ENCODE data around the gene MFSD11. TPM values are rescaled to one million over a fixed set of nuclear protein-coding genes. Genes with fewer than 3 reads are reported as not detected.
"Not testable (repeated sequence)": the region's sequence is repeated elsewhere in the genome, so short reads cannot be mapped to it uniquely, and the experiment has no call there.

Gene MFSD11
- total RNA-seq, 2 experiments from 2014 or later: 28.5 to 29.1 TPM

DNA sequence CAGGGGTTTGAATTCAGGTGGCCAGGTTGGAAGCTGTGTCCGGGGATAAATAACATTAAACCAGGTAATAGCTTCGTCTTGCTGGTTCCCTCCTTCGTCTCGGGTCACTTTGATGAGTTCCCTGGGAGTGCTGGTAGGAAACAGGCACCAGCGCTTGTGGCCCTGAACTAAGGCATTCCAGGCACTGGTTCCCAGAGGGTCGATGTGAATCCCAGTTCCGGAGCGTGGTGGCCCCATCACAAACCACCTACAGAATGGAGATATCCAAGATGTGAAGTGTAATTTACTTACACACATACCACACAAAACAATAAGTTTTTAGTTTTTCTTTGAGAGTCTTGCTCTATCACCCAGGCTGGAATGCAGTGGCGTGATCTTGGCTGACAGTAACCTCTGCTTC is 14.1 kb upstream of the MFSD11 start:
- Mint-ChIP-seq H3K4me1 (peaks cover 35% of the 10 kb centered on the region), H3K9me3 (no peaks in the 10 kb centered on the region), H3K4me3 (peak overlapping the region; percentile 99), H3K36me3 (peaks cover 46% of the 10 kb centered on the region), H3K27me3 (no peaks in the 10 kb centered on the region), H3K27ac (no peak overlapping the region)
- POLR2A ChIA-PET: interaction anchor here (4.9 kb wide), 1 partner anchor 13 kb away, joined by 100 read pairs; the partner anchor contains the start of genes MFSD11 and SRSF2
- DNase-seq (no peak), ATAC-seq (ENCODE audit: low read depth) (no peak)

DNA sequence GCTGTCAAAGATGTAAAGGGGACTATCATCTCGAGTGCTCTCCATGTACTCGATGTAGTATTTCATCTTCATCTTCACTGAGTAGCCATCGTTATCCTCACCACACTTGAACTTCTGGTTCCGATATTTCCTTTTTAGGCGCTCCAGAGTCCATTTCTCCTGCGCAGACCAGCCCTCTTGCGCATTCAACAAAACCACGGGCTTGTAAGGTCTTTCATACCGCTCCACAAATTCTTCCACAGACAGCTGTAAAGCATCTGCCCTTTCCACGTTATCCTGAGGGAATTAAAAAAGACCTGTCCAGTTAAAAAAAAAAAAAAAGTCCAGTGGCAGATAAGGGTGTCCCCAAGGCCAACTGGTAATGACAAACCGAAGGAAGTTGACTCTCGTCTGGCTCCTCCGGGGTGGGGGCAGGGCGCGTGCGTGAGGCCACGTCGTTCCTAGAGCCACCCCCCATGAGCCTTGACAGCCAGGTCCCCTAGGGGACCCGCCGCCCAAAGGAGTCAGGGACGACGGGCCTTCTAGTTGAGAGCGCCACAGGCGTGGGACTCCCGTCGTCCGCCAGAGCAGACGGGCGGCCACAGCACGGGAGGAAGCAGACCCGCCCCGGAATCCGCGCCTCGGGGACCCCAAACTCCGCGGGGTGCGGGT is 12.2 kb upstream of the MFSD11 start:
- ATAC-seq (ENCODE audit: low read depth): peak; percentile 25
- H3K4me3 Mint-ChIP-seq: peak overlapping the region; percentile 99

DNA sequence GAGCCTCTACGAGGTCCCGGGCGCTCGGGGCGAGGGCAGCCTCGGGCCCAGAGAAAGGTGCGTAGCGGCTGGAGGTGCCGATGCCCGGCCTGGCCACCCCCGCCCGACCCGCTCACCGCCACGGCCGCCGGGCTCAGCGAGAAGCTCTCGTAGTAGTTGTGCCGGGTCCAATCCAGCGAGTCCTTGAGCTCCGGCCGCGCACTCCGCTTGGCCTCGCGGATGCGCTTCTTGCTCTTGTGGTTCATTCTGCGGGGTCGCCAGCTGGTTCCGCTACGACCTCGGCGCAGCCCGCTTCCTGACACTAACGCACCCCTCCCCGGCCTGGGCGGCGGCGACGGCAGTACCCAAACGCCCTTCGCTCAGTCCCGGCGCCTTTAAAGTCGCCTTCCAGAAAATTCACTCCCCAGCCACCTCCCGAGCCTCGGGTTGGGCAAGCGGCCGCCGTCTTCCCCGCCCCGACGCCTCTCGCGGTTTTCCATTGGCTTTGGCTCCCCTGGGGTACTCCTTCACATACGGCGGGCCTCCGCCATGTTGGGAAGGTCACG is 11.6 kb upstream of the MFSD11 start, which contains the start of gene JMJD6:
Gene JMJD6 (minus strand): TSS at position 376 of the 545 bp plus-strand sequence. CDS start 131 bp downstream, at position 245.
- DNase-seq (no peak), ATAC-seq (ENCODE audit: low read depth) (peak; percentile 83)
- Mint-ChIP-seq H3K27me3 (no peaks in the 10 kb centered on the region), H3K9me3 (no peaks in the 10 kb centered on the region), H3K36me3 (peaks cover 41% of the 10 kb centered on the region), H3K4me1 (peaks cover 38% of the 10 kb centered on the region), H3K27ac (peak within 1 kb of the TSS; percentile 99), H3K4me3 (peak within 1 kb of the TSS; percentile 99)
- POLR2A ChIA-PET: interaction anchor here (0.6 to 5.6 kb wide), 10 partner anchors 9 to 208 kb away, joined by 3 to 100 read pairs (median 9); partner anchors contain the start of genes MFSD11 and SRSF2

More for the DNA sequence above, 12.2 kb upstream of the MFSD11 start:
- DNase-seq: peak; percentile 82
- Mint-ChIP-seq H3K36me3 (peaks cover 43% of the 10 kb centered on the region), H3K27ac (peak overlapping the region; percentile 95), H3K27me3 (no peaks in the 10 kb centered on the region), H3K4me1 (peaks cover 40% of the 10 kb centered on the region), H3K9me3 (no peaks in the 10 kb centered on the region)
- POLR2A ChIA-PET: interaction anchor here (1.0 to 5.6 kb wide), 9 partner anchors 9 to 169 kb away, joined by 3 to 100 read pairs (median 11); partner anchors contain the start of genes MFSD11 and SRSF2

DNA sequence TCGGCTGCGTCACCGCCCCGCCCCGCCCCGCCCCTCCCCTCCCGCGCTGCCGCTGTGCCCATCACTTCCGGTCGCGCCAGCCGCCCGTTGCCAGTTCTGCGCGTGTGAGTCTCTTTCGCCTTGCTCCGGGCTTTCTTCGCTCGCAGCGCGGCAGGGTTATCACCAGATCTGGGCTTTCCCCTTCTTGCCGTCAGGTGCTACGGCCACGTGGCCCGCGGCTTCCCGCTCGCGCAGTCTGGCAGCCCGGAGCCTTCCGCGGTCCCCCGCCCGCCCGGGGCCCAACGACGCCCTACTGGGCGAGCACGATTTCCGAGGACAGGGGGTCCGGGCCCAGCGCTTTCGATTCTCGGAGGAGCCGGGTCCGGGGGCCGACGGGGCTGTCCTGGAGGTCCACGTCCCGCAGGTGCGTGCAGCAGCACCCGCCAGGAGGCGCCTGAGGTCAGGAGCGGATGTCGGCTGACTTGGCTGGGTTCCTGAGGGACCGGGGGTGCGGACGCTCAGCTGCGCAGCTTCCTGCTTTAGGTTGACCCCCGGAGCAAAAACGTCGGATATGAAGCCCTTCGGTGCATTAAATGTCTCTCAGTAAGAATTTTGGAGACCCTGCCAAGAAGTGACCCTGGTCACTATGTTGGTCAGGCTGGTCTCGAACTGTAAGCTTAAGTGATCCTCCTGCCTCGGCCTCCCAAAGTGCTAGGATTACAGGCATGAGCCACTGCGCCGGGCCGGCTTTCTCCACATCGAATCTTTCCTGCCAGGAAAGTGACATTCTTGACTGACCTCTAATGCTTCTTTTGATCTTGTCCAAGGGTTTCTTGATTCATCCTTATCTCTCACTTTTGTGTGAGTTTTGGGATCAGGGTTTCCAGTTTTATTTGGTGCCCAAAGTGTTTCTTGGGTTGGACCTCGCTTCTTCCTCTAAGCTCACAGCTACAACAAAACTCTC is 10.9 kb upstream of the MFSD11 start, which contains the start of gene METTL23:
Gene METTL23 (plus strand): TSS at position 64 of the 943 bp plus-strand sequence. CDS start 2,872 bp downstream, outside the sequence.
- peak; percentile 92 for DNase-seq
- H3K27ac Mint-ChIP-seq: peak within 1 kb of the TSS; percentile 99
- H3K4me1 Mint-ChIP-seq: peaks cover 38% of the 10 kb centered on the region
- no peaks in the 10 kb centered on the region for H3K27me3 Mint-ChIP-seq
- POLR2A ChIA-PET: interaction anchor here (0.6 to 5.6 kb wide), 17 partner anchors 10 to 712 kb away, joined by 3 to 100 read pairs (median 7); partner anchors contain the start of genes MFSD11 and SRSF2
- H3K36me3 Mint-ChIP-seq: peaks cover 40% of the 10 kb centered on the region
- H3K9me3 Mint-ChIP-seq: no peaks in the 10 kb centered on the region
- H3K4me3 Mint-ChIP-seq: peak within 1 kb of the TSS; percentile 99
- ATAC-seq (ENCODE audit: low read depth): peak; percentile 48

DNA sequence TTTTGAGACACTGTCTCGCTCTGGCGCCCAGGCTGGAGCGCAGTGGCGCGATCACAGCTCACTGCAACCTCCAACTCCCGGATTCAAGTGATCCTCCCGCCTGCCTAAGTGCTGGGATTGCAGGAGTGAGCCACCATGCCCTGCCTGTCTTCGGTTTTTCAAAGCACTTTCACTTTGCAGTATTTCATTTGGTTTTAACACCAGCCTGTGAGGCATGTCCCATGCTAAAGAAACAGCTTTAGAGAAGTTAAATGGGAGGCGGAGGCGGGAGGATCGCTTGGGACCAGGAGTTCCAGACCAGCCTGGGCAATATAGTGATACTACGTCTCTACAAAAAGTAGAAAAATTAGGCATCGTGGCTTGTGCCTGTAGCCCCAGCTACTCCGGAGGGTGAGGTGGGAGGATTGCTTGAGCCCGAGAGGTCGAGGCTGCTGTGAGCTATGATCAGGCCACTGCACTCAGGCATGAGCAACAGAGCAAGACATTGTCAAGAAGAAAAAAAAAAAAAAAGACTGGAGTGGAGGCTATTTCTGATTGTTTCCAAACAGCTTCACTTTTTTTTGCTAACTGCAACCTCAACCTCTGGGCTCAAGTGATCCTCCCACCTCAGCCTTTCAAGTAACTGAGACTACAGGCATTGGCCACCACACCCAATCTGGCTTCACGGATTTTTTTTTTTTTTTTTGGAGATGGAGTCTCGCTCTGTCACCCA is 10.0 kb upstream of the MFSD11 start:
- H3K27me3 Mint-ChIP-seq: no peaks in the 10 kb centered on the region
- H3K9me3 Mint-ChIP-seq: no peaks in the 10 kb centered on the region
- POLR2A ChIA-PET: interaction anchor here (0.6 to 5.6 kb wide), 18 partner anchors 9 to 1604 kb away, joined by 3 to 100 read pairs (median 6); partner anchors contain the start of genes MFSD11 and SRSF2
- DNase-seq: no peak
- H3K4me1 Mint-ChIP-seq: peaks cover 41% of the 10 kb centered on the region
- H3K27ac Mint-ChIP-seq: peak overlapping the region; percentile 99
- ATAC-seq (ENCODE audit: low read depth): no peak
- peak overlapping the region; percentile 99 for H3K4me3 Mint-ChIP-seq
- peaks cover 40% of the 10 kb centered on the region for H3K36me3 Mint-ChIP-seq

DNA sequence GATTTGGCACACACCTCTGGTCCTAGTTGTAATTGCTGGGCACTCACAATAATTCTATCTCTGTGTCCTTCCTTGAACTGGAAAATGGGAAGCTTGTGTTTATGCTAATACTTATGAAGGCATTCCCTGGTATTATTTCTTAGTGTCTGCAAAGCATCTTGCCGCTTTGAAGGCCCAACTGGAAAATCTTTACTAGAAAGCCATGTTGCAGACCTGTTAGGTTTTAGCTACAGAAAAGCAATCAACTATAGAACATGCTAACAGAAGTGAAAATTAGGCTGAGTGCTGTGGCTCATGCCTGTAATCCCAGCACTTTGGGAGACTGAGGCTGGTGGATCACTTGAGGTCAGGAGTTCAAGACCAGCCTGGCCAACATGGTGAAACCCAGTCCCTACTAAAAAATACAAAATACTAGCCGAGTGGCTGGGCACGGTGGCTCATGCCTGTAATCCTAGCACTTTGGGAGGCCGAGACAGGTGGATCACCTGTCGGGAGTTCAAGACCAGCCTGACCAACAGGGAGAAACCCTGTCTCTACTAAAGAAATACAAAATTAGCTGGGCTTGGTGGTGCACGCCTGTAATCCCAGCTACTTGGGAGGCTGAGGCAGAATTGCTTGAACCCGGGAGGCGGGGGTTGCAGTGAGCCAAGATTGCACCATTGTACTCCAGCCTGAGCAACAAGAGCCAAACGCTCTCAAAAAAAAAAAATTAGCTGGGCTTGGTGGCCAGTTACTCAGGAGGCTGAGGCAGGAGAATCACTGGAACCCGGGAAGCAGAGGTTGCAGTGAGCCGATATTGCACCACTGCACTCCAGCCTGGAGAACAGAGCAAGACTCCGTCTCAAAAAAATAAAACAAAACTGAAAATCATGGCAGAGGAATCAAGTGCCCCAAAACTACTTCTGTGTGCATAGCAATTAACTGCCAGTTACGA is 5.9 kb upstream of the MFSD11 start:
- not testable (repeated sequence) for DNase-seq; H3K27me3 Mint-ChIP-seq; H3K9me3 Mint-ChIP-seq; ATAC-seq (ENCODE audit: low read depth)
- POLR2A ChIA-PET: interaction anchor here (1.0 to 1.3 kb wide), 3 partner anchors 16 to 41 kb away, joined by 4 to 5 read pairs (median 4); no protein-coding TSS in a partner anchor
- Mint-ChIP-seq H3K4me1 (peaks cover 41% of the 10 kb centered on the region), H3K36me3 (peaks cover 48% of the 10 kb centered on the region), H3K4me3 (peak overlapping the region; percentile 99), H3K27ac (peak overlapping the region; percentile 70)

DNA sequence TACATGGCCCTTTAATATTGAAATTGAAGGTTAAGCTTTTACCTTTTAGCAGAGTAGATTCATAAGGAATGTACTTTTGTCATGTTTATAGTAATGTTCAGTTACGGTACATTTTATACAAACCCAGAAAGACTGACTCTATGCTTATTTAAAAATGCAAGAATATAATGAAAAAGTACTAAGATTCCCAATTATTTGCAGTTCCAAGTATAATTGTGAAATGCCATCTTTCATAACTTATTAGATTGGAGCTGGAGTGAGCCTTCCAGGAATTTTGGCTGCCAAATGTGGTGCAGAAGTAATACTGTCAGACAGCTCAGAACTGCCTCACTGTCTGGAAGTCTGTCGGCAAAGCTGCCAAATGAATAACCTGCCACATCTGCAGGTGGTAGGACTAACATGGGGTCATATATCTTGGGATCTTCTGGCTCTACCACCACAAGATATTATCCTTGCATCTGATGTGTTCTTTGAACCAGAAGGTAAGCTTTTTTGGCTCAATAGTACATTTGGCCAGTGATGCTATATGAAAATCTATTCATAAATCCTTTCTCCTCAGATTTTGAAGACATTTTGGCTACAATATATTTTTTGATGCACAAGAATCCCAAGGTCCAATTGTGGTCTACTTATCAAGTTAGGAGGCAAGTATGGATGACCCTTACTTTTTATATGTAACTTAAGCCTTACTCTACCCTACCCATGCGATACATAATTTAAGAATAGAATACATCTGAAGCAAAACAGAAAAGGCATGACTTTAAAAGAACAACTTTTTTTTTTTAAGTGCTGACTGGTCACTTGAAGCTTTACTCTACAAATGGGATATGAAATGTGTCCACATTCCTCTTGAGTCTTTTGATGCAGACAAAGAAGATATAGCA is 4.9 kb upstream of the MFSD11 start:
- peak overlapping the region; percentile 40 for H3K27ac Mint-ChIP-seq
- peak overlapping the region; percentile 99 for H3K4me3 Mint-ChIP-seq
- no peaks in the 10 kb centered on the region for H3K9me3 Mint-ChIP-seq
- no peak for DNase-seq
- POLR2A ChIA-PET: interaction anchor here (0.7 to 1.3 kb wide), 4 partner anchors 17 to 46 kb away, joined by 3 to 5 read pairs (median 4); no protein-coding TSS in a partner anchor
- no peaks in the 10 kb centered on the region for H3K27me3 Mint-ChIP-seq
- H3K4me1 Mint-ChIP-seq: peaks cover 37% of the 10 kb centered on the region
- ATAC-seq (ENCODE audit: low read depth): no peak
- peaks cover 43% of the 10 kb centered on the region for H3K36me3 Mint-ChIP-seq

DNA sequence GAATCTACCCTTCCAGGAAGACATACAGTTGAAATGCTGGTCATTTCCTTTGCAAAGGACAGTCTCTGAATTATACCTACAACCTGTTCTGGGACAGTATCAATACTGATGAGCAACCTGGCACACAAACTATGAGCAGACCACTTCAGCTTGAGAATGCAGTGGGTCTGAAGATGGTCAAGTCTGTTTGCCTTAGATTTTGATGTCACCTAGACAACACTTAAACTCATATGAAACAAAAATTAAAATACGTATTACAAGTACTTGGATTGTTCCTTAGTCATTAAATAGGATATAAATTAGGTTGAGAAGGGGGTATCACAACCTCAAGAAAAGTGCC is 4.3 kb upstream of the MFSD11 start:
- H3K27ac Mint-ChIP-seq: peak overlapping the region; percentile 98
- peaks cover 39% of the 10 kb centered on the region for H3K4me1 Mint-ChIP-seq
- H3K36me3 Mint-ChIP-seq: peaks cover 43% of the 10 kb centered on the region
- peak overlapping the region; percentile 99 for H3K4me3 Mint-ChIP-seq
- no peaks in the 10 kb centered on the region for H3K27me3 Mint-ChIP-seq
- ATAC-seq (ENCODE audit: low read depth) (no peak), DNase-seq (no peak)
- no peaks in the 10 kb centered on the region for H3K9me3 Mint-ChIP-seq
- POLR2A ChIA-PET: interaction anchor here (0.7 to 4.9 kb wide), 4 partner anchors 17 to 1401 kb away, joined by 3 to 30 read pairs (median 4); no protein-coding TSS in a partner anchor

DNA sequence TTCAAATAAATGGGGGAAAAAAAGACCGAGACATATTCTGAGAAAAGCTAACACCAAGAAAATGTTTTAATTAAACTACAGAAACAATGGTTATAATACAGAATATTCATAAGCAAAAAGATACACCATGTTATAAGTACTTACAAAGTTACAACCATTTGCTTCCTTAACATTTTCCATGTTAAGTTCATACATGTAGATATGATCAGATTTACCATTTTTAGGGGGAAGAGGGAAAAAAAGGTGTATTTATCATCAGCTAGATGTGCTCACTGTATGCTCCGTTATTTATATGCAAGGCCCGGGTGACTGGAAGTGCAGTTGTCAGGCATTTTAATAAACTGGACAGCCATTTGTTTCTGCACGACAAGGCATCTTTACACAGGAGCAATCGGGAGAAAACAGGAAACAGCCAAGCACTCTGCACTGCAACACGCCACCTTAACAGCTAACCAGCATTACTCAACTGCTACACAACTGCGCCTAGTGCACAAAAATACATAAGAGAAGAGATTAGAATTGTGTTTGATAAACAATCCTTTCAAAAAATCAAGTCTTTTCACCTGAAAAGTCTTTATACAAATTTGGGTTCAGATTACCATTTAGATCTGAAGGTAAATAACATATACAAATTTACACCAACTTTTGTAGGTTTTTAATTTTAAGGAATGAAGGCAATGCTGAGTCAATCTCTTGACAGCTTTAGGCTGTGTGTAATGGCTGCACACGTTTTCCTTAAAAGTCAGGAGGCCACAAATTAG is 3.7 kb upstream of the MFSD11 start:
- Mint-ChIP-seq H3K27ac (peak overlapping the region; percentile 98), H3K4me3 (peak overlapping the region; percentile 99), H3K27me3 (no peaks in the 10 kb centered on the region), H3K9me3 (no peaks in the 10 kb centered on the region), H3K4me1 (peaks cover 43% of the 10 kb centered on the region), H3K36me3 (peaks cover 41% of the 10 kb centered on the region)
- no peak for DNase-seq
- ATAC-seq (ENCODE audit: low read depth): no peak
- POLR2A ChIA-PET: interaction anchor here (0.9 to 5.2 kb wide), 6 partner anchors 8 to 1400 kb away, joined by 3 to 100 read pairs (median 6); partner anchors contain the start of genes JMJD6 and METTL23

DNA sequence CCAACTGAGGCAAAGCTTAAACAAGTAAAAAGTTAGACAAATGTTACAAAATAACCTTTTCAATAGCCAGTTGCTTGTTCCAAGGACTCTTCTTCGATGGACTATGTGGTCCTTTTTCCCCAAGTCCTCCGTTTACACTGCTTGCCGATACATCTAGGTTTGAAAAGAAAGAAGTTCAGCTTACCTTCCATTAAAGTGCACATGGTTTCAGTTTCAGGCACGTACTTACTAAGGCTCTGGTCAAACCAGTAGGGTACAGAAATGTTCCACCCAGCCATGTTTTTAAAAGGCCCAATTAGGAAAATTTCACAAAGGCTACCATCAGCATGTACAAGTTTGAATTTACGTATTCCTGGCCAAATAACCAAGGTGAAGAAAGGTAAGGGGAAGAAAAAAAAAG is 2.9 kb upstream of the MFSD11 start:
- peak overlapping the region; percentile 99 for H3K4me3 Mint-ChIP-seq

More for the DNA sequence above, 2.9 kb upstream of the MFSD11 start:
- H3K9me3 Mint-ChIP-seq: no peaks in the 10 kb centered on the region
- ATAC-seq (ENCODE audit: low read depth) (no peak), DNase-seq (no peak)
- H3K27me3 Mint-ChIP-seq: no peaks in the 10 kb centered on the region
- POLR2A ChIA-PET: interaction anchor here (0.6 to 5.2 kb wide), 8 partner anchors 9 to 461 kb away, joined by 3 to 100 read pairs (median 7); partner anchors contain the start of genes JMJD6, METTL23 and MXRA7
- H3K36me3 Mint-ChIP-seq: peaks cover 40% of the 10 kb centered on the region
- peaks cover 38% of the 10 kb centered on the region for H3K4me1 Mint-ChIP-seq
- H3K27ac Mint-ChIP-seq: peak overlapping the region; percentile 98

All from activated naive CD8-positive, alpha-beta T cell treated with anti-CD3 and anti-CD28 coated beads, Interleukin-2, amount 10 ng/mL, durations not matched to agents 7 days and 5 days (primary cell).